GM23338 (cell line): ENCODE measurements around the gene LGALS3.

Experiments
- CREB1 ChIP-seq: fragments of 250-450 bp; sonication (Bioruptor Pico); IDR thresholded peaks from 2 replicates; pipeline ENCODE4 v1.5.0; 2020; ENCODE audit warnings: low read depth, mild to moderate bottlenecking, moderate library complexity
- CTCF ChIP-seq, 2 experiments: fragments of 200-600 bp in 1 of 2; sonication (generic) in 1 of 2; conservative IDR thresholded peaks; 2 replicates each; pipeline versions ENCODE4 v1.5.1 to v1.6.1; 2016 to 2017; ENCODE audit warnings: antibody characterized with exemption in 2 of 2, low read depth in 2 of 2, mild to moderate bottlenecking in 2 of 2, moderate library complexity in 1 of 2
- ETS1 ChIP-seq: IDR thresholded peaks from 2 replicates; pipeline ENCODE4 v1.6.1; 2016; ENCODE audit warnings: antibody characterized with exemption
- EZH2 ChIP-seq: fragments of 200-600 bp; sonication (generic); IDR thresholded peaks from one replicate; pipeline ENCODE4 v1.8.0; 2017; ENCODE audit warnings: antibody characterized with exemption, mild to moderate bottlenecking, low read depth; ENCODE audit not compliant: unreplicated experiment
- EZH2phosphoT487 ChIP-seq: fragments of 200-600 bp; sonication (generic); IDR thresholded peaks from one replicate; pipeline ENCODE4 v1.8.1; 2018; ENCODE audit warnings: antibody characterized with exemption; ENCODE audit not compliant: unreplicated experiment
- JUNB ChIP-seq: IDR thresholded peaks from one replicate; pipeline ENCODE4 v1.6.1; 2016; ENCODE audit warnings: antibody characterized with exemption; ENCODE audit not compliant: unreplicated experiment
- NANOG ChIP-seq: IDR thresholded peaks from 2 replicates; pipeline ENCODE4 v1.6.1; 2016; ENCODE audit warnings: antibody characterized with exemption, borderline replicate concordance
- POLR2AphosphoS5 ChIP-seq: IDR thresholded peaks from 2 replicates; pipeline ENCODE4 v1.6.1; 2016; ENCODE audit warnings: antibody characterized with exemption, low read depth
- REST ChIP-seq: IDR thresholded peaks from one replicate; pipeline ENCODE4 v1.6.1; 2018; ENCODE audit warnings: antibody characterized with exemption; ENCODE audit not compliant: unreplicated experiment
- STAT1 ChIP-seq: IDR thresholded peaks from one replicate; pipeline ENCODE4 v1.6.1; 2016; ENCODE audit warnings: antibody characterized with exemption; ENCODE audit not compliant: unreplicated experiment
- ZNF114 ChIP-seq: fragments of 250-450 bp; sonication (Bioruptor Pico); IDR thresholded peaks from 2 replicates; pipeline ENCODE4 v1.5.0; 2020; ENCODE audit warnings: mild to moderate bottlenecking, moderate library complexity
- ZNF331 ChIP-seq: fragments of 250-450 bp; sonication (Bioruptor Pico); IDR thresholded peaks from 2 replicates; pipeline ENCODE4 v1.5.0; 2020; ENCODE audit warnings: low read depth, mild to moderate bottlenecking, moderate library complexity
- ZNF462 ChIP-seq: fragments of 250-450 bp; sonication (Bioruptor Pico); IDR thresholded peaks from 2 replicates; pipeline ENCODE4 v1.5.0; 2020; ENCODE audit warnings: mild to moderate bottlenecking, moderate library complexity

GRCh38 chr14:55127460-55127951 lies 1.5 kb upstream of the LGALS3 start:
- TF ChIP-seq CTCF (conservative IDR thresholded peaks at IDR 0.05; ENCODE audit: low read depth in 2 of 2) (no peak), ETS1 (no peak), POLR2AphosphoS5 (no peak), EZH2phosphoT487 (no peak), REST (no peak), CREB1 (CRISPR knock-in tag) (no peak), EZH2 (no peak), STAT1 (no peak), ZNF114 (CRISPR knock-in tag) (no peak), JUNB (no peak), NANOG (no peak), ZNF331 (CRISPR knock-in tag) (no peak), ZNF462 (CRISPR knock-in tag) (no peak)
